NB4 (cell line): Measurements from ENCODE around the gene PARP1.

ENCODE experiments used
- DNase-seq: peaks from one replicate; pipeline ENCODE4 v3.0.0; 2010; ENCODE audit warnings: low read depth
- H3K4me3 ChIP-seq: one replicate; pipeline ENCODE4 v1.5.1; 2011; ENCODE audit warnings: mild to moderate bottlenecking, low read depth, low read length, moderate library complexity
- CTCF ChIP-seq: IDR thresholded peaks from one replicate; pipeline ENCODE4 v1.5.1; 2012; ENCODE audit warnings: low read depth, low read length
- MAX ChIP-seq: IDR thresholded peaks from 2 replicates; pipeline ENCODE4 v1.6.1; 2011; ENCODE audit warnings: low read depth, low read length
- MYC ChIP-seq: IDR thresholded peaks from 2 replicates; pipeline ENCODE4 v1.6.1; 2011; ENCODE audit warnings: low read depth, low read length
- POLR2A ChIP-seq: IDR thresholded peaks from 2 replicates; pipeline ENCODE4 v1.6.1; 2011; ENCODE audit warnings: mild to moderate bottlenecking; ENCODE audit not compliant: insufficient read length; ENCODE audit errors: extremely low read depth

Gene PARP1

GRCh38 chr1:226381226-226381998 is 26.5 kb downstream of the PARP1 start:
- H3K4me3 ChIP-seq, result no peak overlapping the region
- TF ChIP-seq POLR2A, result no peak
- no peak for DNase-seq

- DNase-seq, result no peak
- TF ChIP-seq MAX (no peak), CTCF (no peak), POLR2A (no peak), MYC (no peak)
- no peak overlapping the region for H3K4me3 ChIP-seq
Measured at GRCh38 chr1:226378071-226378470, 29.8 kb downstream of the PARP1 start.

- no peak overlapping the region for H3K4me3 ChIP-seq
- TF ChIP-seq MYC, result no peak
- no peak for TF ChIP-seq CTCF
- no peak for TF ChIP-seq MAX
- TF ChIP-seq POLR2A, result no peak
- DNase-seq, result no peak
Measured at GRCh38 chr1:226376300-226376699, 31.6 kb downstream of the PARP1 start.

- no peak for DNase-seq
- TF ChIP-seq CTCF (no peak), MAX (no peak), POLR2A (no peak), MYC (no peak)
- H3K4me3 ChIP-seq, result no peak overlapping the region
Measured at GRCh38 chr1:226373376-226373775, 34.5 kb downstream of the PARP1 start.

- no peak overlapping the region for H3K4me3 ChIP-seq
- no peak for DNase-seq
- TF ChIP-seq CTCF (no peak), MAX (no peak), MYC (no peak), POLR2A (no peak)
Measured at GRCh38 chr1:226372885-226373284, 35.0 kb downstream of the PARP1 start.

GRCh38 chr1:226371866-226372490 is 35.9 kb downstream of the PARP1 start:
- TF ChIP-seq MAX (no peak), POLR2A (no peak), CTCF (no peak), MYC (no peak)
- H3K4me3 ChIP-seq, result no peak overlapping the region
- no peak for DNase-seq
